ENCODE measurements around the gene SLIT3. TPM values are rescaled to one million over a fixed set of nuclear protein-coding genes. Genes with fewer than 3 reads are reported as not detected.

The SLIT3 gene
- total RNA-seq, 1 experiment from 2014 or later, result 0.92 TPM

GRCh38 chr5:169104937-169105494 lies 195.9 kb downstream of the SLIT3 start:
- Histone ChIP-seq H2BK120ac (ENCODE audit: low read depth, low read length, poor library complexity, severe bottlenecking) (no peak overlapping the region), H3K23ac (ENCODE audit: insufficient read length, low read depth, low read length) (no peak overlapping the region), H2BK5ac (ENCODE audit: insufficient read length, low read length) (no peak overlapping the region), H4K8ac (replicated peaks; ENCODE audit: insufficient read length, low read depth, low read length) (no peak overlapping the region), H4K20me1 (ENCODE audit: control insufficient read depth, insufficient read depth, insufficient read length) (no peaks in the 10 kb centered on the region), H4K91ac (ENCODE audit: insufficient read length, low read depth, low read length) (no peak overlapping the region), H2BK20ac (ENCODE audit: low read depth, low read length, poor library complexity, severe bottlenecking) (no peak overlapping the region), H3K9me3 (ENCODE audit: control insufficient read depth, low read depth, low read length) (no peaks in the 10 kb centered on the region), H3K27me3 (ENCODE audit: insufficient read depth, low read length) (no peaks in the 10 kb centered on the region), H3K9ac (ENCODE audit: extremely low read depth, insufficient read length, low read length) (no peak overlapping the region), H3K18ac (ENCODE audit: insufficient read length, low read depth, low read length) (no peak overlapping the region), H3K27ac (ENCODE audit: insufficient read length, low read depth, low read length) (no peak overlapping the region), H2AFZ (ENCODE audit: low read length) (no peak overlapping the region), H2BK12ac (ENCODE audit: insufficient read length, low read depth, low read length) (no peak overlapping the region), H3K79me1 (ENCODE audit: insufficient read depth, low read depth, low read length, poor library complexity, severe bottlenecking) (no peaks in the 10 kb centered on the region), H3K4me1 (ENCODE audit: insufficient read depth, low read length) (peaks cover 3% of the 10 kb centered on the region; the same call in 1 of the 2 replicates), H3K56ac (ENCODE audit: insufficient read length, low read depth, low read length) (no peak overlapping the region), H3T11ph (ENCODE audit: low read length) (no peak overlapping the region), H2BK15ac (ENCODE audit: low read depth, low read length) (no peak overlapping the region), H3K4ac (ENCODE audit: low read depth, low read length) (no peak overlapping the region), H3K79me2 (ENCODE audit: insufficient read depth, low read length) (no peaks in the 10 kb centered on the region), H3K4me2 (ENCODE audit: insufficient read depth, insufficient read length, low read length) (no peak overlapping the region), H3K23me2 (ENCODE audit: insufficient read length, low read depth, low read length, poor library complexity, severe bottlenecking) (no peaks in the 10 kb centered on the region), H3K14ac (ENCODE audit: insufficient read depth, low read length) (no peak overlapping the region), H4K5ac (ENCODE audit: insufficient read length, low read depth, low read length) (no peak overlapping the region), H2AK5ac (ENCODE audit: insufficient read length, low read length) (no peak overlapping the region)
- no peak overlapping the region for H3K27ac Mint-ChIP-seq
- WGBS (ENCODE audit: extremely low coverage, insufficient read length, low lambda C conversion rate), result no CpG with 5 or more reads among the region's 15 CpGs
- H3K4me1 Mint-ChIP-seq, result peaks cover 28 to 29% of the 10 kb centered on the region in 2 experiments
- no peak for TF ChIP-seq CTCF (conservative IDR thresholded peaks at IDR 0.05)
- peaks cover 7 to 9% of the 10 kb centered on the region in 2 experiments; a peak in 3 of 5 replicates for H3K9me3 Mint-ChIP-seq
- no peak overlapping the region for H3K4me3 Mint-ChIP-seq
- peaks cover 0 to 9% (median 0%) of the 10 kb centered on the region in 3 experiments; a peak in 3 of 7 replicates for H3K36me3 Mint-ChIP-seq (ENCODE audit: insufficient read depth in 1 of 3, low read depth in 3 of 3)
- DNase-seq, result no peak
- peaks cover 16% of the 10 kb centered on the region for H3K27me3 Mint-ChIP-seq (ENCODE audit: low read depth)
